HepG2 (cell line): ENCODE results near the gene MTCL1. TPM values are rescaled to one million over a fixed set of nuclear protein-coding genes. Genes with fewer than 3 reads are reported as not detected.

ENCODE experiments used
- ATAC-seq: fragments of 200-7000 bp; cut with Tn5 transposase; 3 replicates; pipeline ENCODE4 v1.9.1; 2020; ENCODE audit warnings: mild to moderate bottlenecking, moderate library complexity
- BruUV-seq: library from RNA; stranded (reverse); fragments of 400-500 nt; replicated peaks from 2 replicates; lab custom pipeline; 2021; lab: Mats Ljungman, UMichigan
- CTCF ChIA-PET: fragments of 300-600 bp; formaldehyde crosslinking; extraction: SDS; loops from one replicate; lab custom pipeline; 2021; ENCODE audit warnings: low total read pairs, inconsistent platforms, low intra/inter-chr PET ratio; lab: Yijun Ruan, JAX
- POLR2A ChIA-PET: fragments of 350-600 bp; sonication (Branson Sonifier 250); formaldehyde crosslinking; loops from one replicate; lab custom pipeline; 2020; ENCODE audit warnings: antibody characterized with exemption, inconsistent platforms; lab: Yijun Ruan, JAX
- DNase-seq: peaks from one replicate; pipeline ENCODE4 v3.0.0-alpha.2; 2015; ENCODE audit warnings: low spot score
- FAIRE-seq: peaks from 3 replicates; lab custom pipeline; 2011; peaks lifted over from hg19 to GRCh38; lab: Jason Lieb, UNC
- H2AFZ ChIP-seq: one replicate; pipeline ENCODE4 v1.6.1; 2011; ENCODE audit warnings: low read length, inconsistent platforms
- H3K27ac ChIP-seq: fragments of 300-600 bp; 3 replicates; pipeline ENCODE4 v1.8.0; 2011; ENCODE audit warnings: mixed run types, mild to moderate bottlenecking, mixed read lengths, low read length, inconsistent platforms; ENCODE audit not compliant: insufficient read depth; ENCODE audit errors: extremely low read length
- H3K27me3 ChIP-seq, 2 experiments: fragments of 200-600 bp in 1 of 2; 2 replicates in 1 of 2; 3 replicates in 1 of 2; pipeline versions ENCODE4 v1.6.0 to v1.8.0; 2011; ENCODE audit warnings: low read length in 2 of 2, mild to moderate bottlenecking in 2 of 2, moderate library complexity in 2 of 2, inconsistent platforms in 1 of 2; ENCODE audit not compliant: insufficient read depth in 2 of 2, control insufficient read depth in 1 of 2
- H3K36me3 ChIP-seq, 2 experiments: fragments of 200-600 bp in 1 of 2; replicated peaks in 1 of 2; 2 replicates in 1 of 2; 3 replicates in 1 of 2; pipeline versions ENCODE4 v1.5.1 to v1.8.0; 2011; ENCODE audit warnings: low read length in 2 of 2, inconsistent platforms in 1 of 2; ENCODE audit not compliant: insufficient read depth in 2 of 2, control insufficient read depth in 1 of 2
- H3K4me1 ChIP-seq: 2 replicates; pipeline ENCODE4 v1.5.1; 2012; ENCODE audit warnings: low read length, inconsistent platforms; ENCODE audit not compliant: insufficient read depth
- H3K4me2 ChIP-seq: 2 replicates; pipeline ENCODE4 v1.6.0; 2011; ENCODE audit warnings: low read depth, low read length, inconsistent platforms
- H3K4me3 ChIP-seq, 3 experiments: fragments of 200-600 bp in 1 of 3; sonication (generic), shearing (Covaris generic) in 1 of 3; replicated peaks in 1 of 3; 2 replicates each; pipeline ENCODE4 v1.5.1; 2011 to 2016; ENCODE audit warnings: low read length in 3 of 3, inconsistent platforms in 2 of 3, low read depth in 2 of 3, mild to moderate bottlenecking in 2 of 3, control low read depth in 1 of 3, mixed read lengths in 1 of 3; ENCODE audit not compliant: insufficient read depth in 1 of 3
- H3K79me2 ChIP-seq: one replicate; pipeline ENCODE4 v1.6.1; 2011; ENCODE audit warnings: low read length, inconsistent platforms; ENCODE audit not compliant: insufficient read depth
- H3K9ac ChIP-seq: 2 replicates; pipeline ENCODE4 v1.6.0; 2011; ENCODE audit warnings: mild to moderate bottlenecking, low read depth, low read length, inconsistent platforms; ENCODE audit not compliant: insufficient read depth
- H3K9me3 ChIP-seq: 2 replicates; pipeline ENCODE4 v1.5.1; 2012; ENCODE audit warnings: mild to moderate bottlenecking, low read length
- H4K20me1 ChIP-seq: 2 replicates; pipeline ENCODE4 v1.6.0; 2011; ENCODE audit warnings: inconsistent platforms, mild to moderate bottlenecking, low read length, moderate library complexity; ENCODE audit not compliant: insufficient read depth
- DPF2 ChIP-seq: sonication (generic); formaldehyde crosslinking; IDR thresholded peaks from 2 replicates; pipeline ENCODE4 v1.4.0; 2020; ENCODE audit warnings: mild to moderate bottlenecking, low read depth, missing genetic modification reagents, borderline replicate concordance
- EEA1 ChIP-seq: sonication (generic); formaldehyde crosslinking; IDR thresholded peaks from 2 replicates; pipeline ENCODE4 v1.5.1; 2020; ENCODE audit warnings: mild to moderate bottlenecking, missing genetic modification reagents, borderline replicate concordance
- GABPB1 ChIP-seq: IDR thresholded peaks from 2 replicates; pipeline ENCODE4 v1.6.1; 2016; ENCODE audit warnings: mild to moderate bottlenecking, missing genetic modification reagents, moderate library complexity, missing compliant biosample characterization
- HOXD1 ChIP-seq: sonication (generic); formaldehyde crosslinking; IDR thresholded peaks from 2 replicates; pipeline ENCODE4 v1.5.0; 2020; ENCODE audit warnings: missing genetic modification reagents
- MED8 ChIP-seq: sonication (generic); formaldehyde crosslinking; IDR thresholded peaks from 2 replicates; pipeline ENCODE4 v1.8.1; 2023; ENCODE audit warnings: mild to moderate bottlenecking, missing genetic modification reagents; ENCODE audit not compliant: insufficient replicate concordance
- MEF2D ChIP-seq: sonication (generic); formaldehyde crosslinking; IDR thresholded peaks from 2 replicates; pipeline ENCODE4 v1.5.1; 2020; ENCODE audit warnings: mild to moderate bottlenecking, missing genetic modification reagents
- MLX ChIP-seq: IDR thresholded peaks from 2 replicates; pipeline ENCODE4 v1.6.1; 2016
- MYC ChIP-seq: sonication (generic); formaldehyde crosslinking; IDR thresholded peaks from 2 replicates; pipeline ENCODE4 v1.9.0; 2021; ENCODE audit warnings: missing genetic modification reagents, borderline replicate concordance
- NKX3-1 ChIP-seq: sonication (generic); formaldehyde crosslinking; IDR thresholded peaks from 2 replicates; pipeline ENCODE4 v1.5.0; 2020; ENCODE audit warnings: missing genetic modification reagents
- SYNCRIP ChIP-seq: fragments of 200-400 bp; formaldehyde crosslinking; IDR thresholded peaks from 2 replicates; pipeline ENCODE4 v1.6.1; 2018; ENCODE audit warnings: mild to moderate bottlenecking, low read depth, low read length; ENCODE audit not compliant: insufficient read depth
- ZNF253 ChIP-seq: sonication (generic); formaldehyde crosslinking; IDR thresholded peaks from 2 replicates; pipeline ENCODE4 v1.8.0; 2022; ENCODE audit warnings: mild to moderate bottlenecking, missing genetic modification reagents, borderline replicate concordance
- ZNF564 ChIP-seq: sonication (generic); formaldehyde crosslinking; IDR thresholded peaks from 2 replicates; pipeline ENCODE4 v1.8.1; 2023; ENCODE audit warnings: mild to moderate bottlenecking, missing genetic modification reagents
- ZNF704 ChIP-seq: sonication (generic); formaldehyde crosslinking; IDR thresholded peaks from 2 replicates; pipeline ENCODE4 v1.8.1; 2023; ENCODE audit warnings: mild to moderate bottlenecking, inconsistent platforms, moderate library complexity, missing genetic modification reagents, borderline replicate concordance
- WGBS: methylation state at CpG from one replicate; pipeline ENCODE4 v1.1.6; 2017; ENCODE audit warnings: low lambda C conversion rate; 5-methylcytosine and 5-hydroxymethylcytosine counted together
- in situ Hi-C: cut with HindIII; loops from 2 replicates; pipeline ENCODE4 v1.10.0; 2017; ENCODE audit warnings: low pct_unique_long_range_greater_than_20kb; ENCODE audit not compliant: extremely low pct_ligation_motif_present
- intact Hi-C: fragments of 100-400 bp; cut with micrococcal nuclease; formaldehyde crosslinking; loops from one replicate; pipeline ENCODE4 v1.10.0; 2022; ENCODE audit not compliant: unreplicated experiment
- polyA plus RNA-seq, 8 experiments: library from polyadenylated mRNA; depleted of rRNA in 3 of 8; stranded (reverse) in 7 of 8; unstranded in 1 of 8; fragments of >200 nt; fragmentation: Illumina TruSeq in 4 of 8; extraction: Trizol in 4 of 8; gene quantifications; 2 replicates each; pipeline versions ENCODE4 v1.2.1 to v1.2.3, GENCODE V29; 2011 to 2016; ENCODE audit warnings: low read depth in 4 of 8, missing spikeins in 1 of 8, mixed read lengths in 1 of 8; ENCODE audit not compliant: insufficient read depth in 1 of 8
- total RNA-seq, 5 experiments: library from RNA; depleted of rRNA; stranded (reverse); fragments of >200 nt; fragmentation: Illumina TruSeq; extraction: Trizol; gene quantifications; 2 replicates each; pipeline ENCODE4 v1.2.3, GENCODE V29; 2016; ENCODE audit warnings: low read depth in 1 of 5
- TF ChIP-seq, protein P1 (sequence below): sonication (generic); formaldehyde crosslinking; IDR thresholded peaks from 2 replicates; pipeline ENCODE4 v1.9.0; 2021; ENCODE audit warnings: missing genetic modification reagents, borderline replicate concordance

The MTCL1 gene
- total and polyA plus RNA-seq, 2 of the 13 experiments (the other 11 are each of a cell fraction or from before 2014, with no cell fraction given), result 3.1 to 3.2 TPM

DNA sequence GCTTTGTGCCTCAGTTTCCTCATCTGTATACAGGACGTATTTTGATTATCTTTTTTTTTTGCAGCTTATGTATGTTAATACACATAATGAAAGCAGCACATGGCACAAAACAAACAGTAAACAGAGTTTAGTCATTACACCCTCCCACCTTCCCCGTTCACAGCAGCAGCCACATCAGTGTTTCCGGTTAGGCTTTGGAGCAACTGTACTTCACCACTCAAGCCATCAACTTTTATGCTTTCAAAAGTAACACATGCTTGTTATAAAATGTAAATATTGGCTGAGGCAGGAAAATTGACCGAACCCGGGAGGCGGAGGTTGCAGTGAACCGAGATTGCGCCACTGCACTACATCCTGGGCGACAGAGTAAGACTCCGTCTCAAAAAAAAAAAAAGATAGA, 117.3 kb downstream of the MTCL1 start:
- Histone ChIP-seq H2AFZ (no peak overlapping the region), H3K4me1 (no peaks in the 10 kb centered on the region), H4K20me1 (no peaks in the 10 kb centered on the region), H3K9ac (no peak overlapping the region), H3K4me3 (no peak overlapping the region), H3K36me3 (no peaks in the 10 kb centered on the region), H3K27ac (no peak overlapping the region), H3K9me3 (no peaks in the 10 kb centered on the region), H3K27me3 (no peaks in the 10 kb centered on the region), H3K4me2 (no peak overlapping the region), H3K79me2 (no peaks in the 10 kb centered on the region)
- no TSS peak for BruUV-seq
- no peak for FAIRE-seq
- intact Hi-C loops (no loop called here), in situ Hi-C loops (no loop called here)
- ChIA-PET CTCF (no interaction called here), POLR2A (no interaction called here)
- ATAC-seq, result no peak
- WGBS, result 90% methylated on average over 10 of the region's 10 CpGs
- TF ChIP-seq ZNF564 (CRISPR knock-in tag) (no peak), MLX (CRISPR knock-in tag) (no peak), MED8 (no peak), SYNCRIP (no peak), EEA1 (CRISPR knock-in tag) (no peak), NKX3-1 (no peak), GABPB1 (CRISPR knock-in tag) (no peak), ZNF253 (CRISPR knock-in tag) (no peak), MYC (CRISPR knock-in tag) (no peak), MEF2D (CRISPR knock-in tag) (no peak), HOXD1 (CRISPR knock-in tag) (no peak), DPF2 (no peak), ZNF704 (CRISPR knock-in tag) (no peak)
- TF ChIP-seq, protein P1, sequence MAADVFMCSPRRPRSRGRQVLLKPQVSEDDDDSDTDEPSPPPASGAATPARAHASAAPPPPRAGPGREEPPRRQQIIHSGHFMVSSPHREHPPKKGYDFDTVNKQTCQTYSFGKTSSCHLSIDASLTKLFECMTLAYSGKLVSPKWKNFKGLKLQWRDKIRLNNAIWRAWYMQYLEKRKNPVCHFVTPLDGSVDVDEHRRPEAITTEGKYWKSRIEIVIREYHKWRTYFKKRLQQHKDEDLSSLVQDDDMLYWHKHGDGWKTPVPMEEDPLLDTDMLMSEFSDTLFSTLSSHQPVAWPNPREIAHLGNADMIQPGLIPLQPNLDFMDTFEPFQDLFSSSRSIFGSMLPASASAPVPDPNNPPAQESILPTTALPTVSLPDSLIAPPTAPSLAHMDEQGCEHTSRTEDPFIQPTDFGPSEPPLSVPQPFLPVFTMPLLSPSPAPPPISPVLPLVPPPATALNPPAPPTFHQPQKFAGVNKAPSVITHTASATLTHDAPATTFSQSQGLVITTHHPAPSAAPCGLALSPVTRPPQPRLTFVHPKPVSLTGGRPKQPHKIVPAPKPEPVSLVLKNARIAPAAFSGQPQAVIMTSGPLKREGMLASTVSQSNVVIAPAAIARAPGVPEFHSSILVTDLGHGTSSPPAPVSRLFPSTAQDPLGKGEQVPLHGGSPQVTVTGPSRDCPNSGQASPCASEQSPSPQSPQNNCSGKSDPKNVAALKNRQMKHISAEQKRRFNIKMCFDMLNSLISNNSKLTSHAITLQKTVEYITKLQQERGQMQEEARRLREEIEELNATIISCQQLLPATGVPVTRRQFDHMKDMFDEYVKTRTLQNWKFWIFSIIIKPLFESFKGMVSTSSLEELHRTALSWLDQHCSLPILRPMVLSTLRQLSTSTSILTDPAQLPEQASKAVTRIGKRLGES, result no peak
- no peak for DNase-seq
